Measurements from ENCODE around the gene RAB8B. TPM values are rescaled to one million over a fixed set of nuclear protein-coding genes. Genes with fewer than 3 reads are reported as not detected.

The RAB8B gene
- total RNA-seq, 2 donors from 2014 or later: 46.8 to 51.8 TPM

DNA sequence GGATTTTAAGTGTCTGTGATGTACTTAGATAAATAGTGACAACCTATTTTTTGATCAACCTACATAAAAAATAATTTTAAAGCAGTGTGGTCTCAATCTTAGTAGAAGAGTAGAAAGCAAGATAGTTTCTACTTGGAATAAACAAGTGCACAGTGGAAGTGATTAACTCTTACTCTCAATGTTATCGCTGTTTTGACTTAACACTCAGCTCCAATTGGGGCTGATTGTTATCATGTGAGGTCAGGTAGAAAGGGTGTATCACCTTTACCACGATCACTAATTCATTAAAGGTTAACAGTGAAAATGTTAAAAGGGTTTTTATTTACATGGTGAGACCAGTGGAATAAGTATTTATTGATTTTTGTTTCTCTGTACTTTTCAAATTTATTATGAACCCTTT lies 65.6 kb downstream of the RAB8B start:
- intact Hi-C loops (cut with DNase I): no loop called here
- no peak for DNase-seq (ENCODE audit: low spot score)

- DNase-seq (ENCODE audit: low spot score): no peak
- intact Hi-C loops (cut with DNase I): no loop called here
Measured at GRCh38 chr15:63255489-63255990, 66.1 kb downstream of the RAB8B start.

DNA sequence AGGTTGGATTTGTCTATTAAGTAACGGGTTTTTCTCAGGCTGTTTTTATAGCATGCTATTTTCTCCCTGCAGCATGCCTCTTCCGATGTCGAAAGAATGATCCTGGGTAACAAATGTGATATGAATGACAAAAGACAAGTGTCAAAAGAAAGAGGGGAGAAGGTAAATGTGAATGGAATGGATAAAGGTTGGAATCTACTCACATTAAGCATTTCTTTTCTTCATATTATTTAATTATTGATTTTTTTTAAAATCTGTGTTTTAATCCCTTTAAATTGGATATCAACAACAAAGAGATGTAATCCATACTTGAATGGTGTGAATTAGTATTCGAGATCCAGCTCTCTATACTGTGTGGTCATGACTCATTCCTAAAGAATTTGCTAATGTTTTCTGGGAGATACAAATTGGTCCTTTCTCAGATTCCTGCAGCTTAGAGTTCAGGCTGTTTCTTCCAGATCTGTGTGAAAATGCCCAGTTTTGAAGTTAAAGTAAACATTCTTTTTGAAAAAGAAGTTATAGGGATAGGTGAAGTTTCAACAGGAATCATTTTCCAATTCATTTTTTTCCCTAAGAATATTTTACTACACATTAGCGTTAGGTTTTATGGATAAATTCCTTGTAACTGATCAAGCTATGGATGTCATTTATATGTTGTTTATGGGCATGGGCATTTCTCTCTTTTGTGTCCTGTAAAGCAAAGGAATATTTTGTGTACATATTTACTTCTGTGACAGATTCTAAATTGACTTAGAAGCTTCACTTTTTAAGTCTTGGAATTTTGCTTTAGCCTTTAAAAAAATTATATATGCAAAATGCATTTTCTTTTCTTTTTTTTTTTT lies 67.2 kb downstream of the RAB8B start:
- intact Hi-C loops (cut with DNase I): no loop called here
- no peak for DNase-seq (ENCODE audit: low spot score)

GRCh38 chr15:63258658-63259057 lies 69.3 kb downstream of the RAB8B start:
- no peak for DNase-seq (ENCODE audit: low spot score)
- intact Hi-C loops (cut with DNase I): no loop called here

DNA sequence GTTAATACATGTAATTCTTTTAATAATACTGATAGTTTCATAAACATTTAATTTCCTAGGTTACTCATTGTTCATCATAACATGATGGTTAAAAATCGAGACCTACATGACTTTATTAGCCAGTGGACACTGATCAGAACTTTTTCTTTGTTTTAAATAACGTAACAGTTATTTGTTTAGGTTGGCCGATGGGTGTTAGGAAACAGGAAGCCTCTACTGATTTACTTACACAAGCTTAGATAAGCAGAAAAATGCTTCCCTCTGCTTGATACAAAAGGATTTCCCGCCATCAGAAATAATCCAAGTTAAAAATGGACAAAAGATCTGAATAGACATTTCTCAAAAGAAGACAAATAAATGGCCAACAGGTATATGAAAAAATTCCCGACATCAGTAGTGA lies 71.4 kb downstream of the RAB8B start:
- intact Hi-C loops (cut with DNase I): loop anchor here in 1 of 2 donors (10.0 kb wide), 1 partner anchor 96 kb away; no protein-coding TSS in a partner anchor
- no peak for DNase-seq (ENCODE audit: low spot score)

DNA sequence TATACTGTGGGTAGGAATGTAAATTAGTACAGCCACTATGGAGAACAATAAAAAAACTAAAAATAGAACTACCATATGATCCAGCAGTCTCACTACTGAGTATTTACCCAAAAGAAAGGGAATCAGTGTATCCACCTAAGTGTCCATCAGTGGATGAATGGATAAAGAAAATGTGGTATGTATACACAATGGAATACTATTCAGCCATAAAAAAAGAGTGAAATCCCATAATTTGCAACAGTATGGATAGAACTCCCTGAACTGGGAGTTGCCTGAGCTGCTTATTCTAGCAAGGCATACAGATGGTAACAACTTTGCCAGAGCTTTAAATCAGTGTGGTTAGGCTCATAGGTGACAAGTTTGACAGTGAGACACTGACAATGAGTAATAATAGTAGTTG lies 71.9 kb downstream of the RAB8B start:
- no peak for DNase-seq (ENCODE audit: low spot score)
- intact Hi-C loops (cut with DNase I): loop anchor here in 1 of 2 donors (10.0 kb wide), 1 partner anchor 97 kb away; no protein-coding TSS in a partner anchor

GRCh38 chr15:63263519-63263918 lies 74.1 kb downstream of the RAB8B start:
- no peak for DNase-seq (ENCODE audit: low spot score)
- intact Hi-C loops (cut with DNase I): loop anchor here in 1 of 2 donors (10.0 kb wide), 1 partner anchor 99 kb away; no protein-coding TSS in a partner anchor

- no peak for DNase-seq (ENCODE audit: low spot score)
- intact Hi-C loops (cut with DNase I): loop anchor here in 1 of 2 donors (10.0 kb wide), 1 partner anchor 100 kb away; no protein-coding TSS in a partner anchor
Measured at GRCh38 chr15:63264688-63265293, 75.4 kb downstream of the RAB8B start.

DNA sequence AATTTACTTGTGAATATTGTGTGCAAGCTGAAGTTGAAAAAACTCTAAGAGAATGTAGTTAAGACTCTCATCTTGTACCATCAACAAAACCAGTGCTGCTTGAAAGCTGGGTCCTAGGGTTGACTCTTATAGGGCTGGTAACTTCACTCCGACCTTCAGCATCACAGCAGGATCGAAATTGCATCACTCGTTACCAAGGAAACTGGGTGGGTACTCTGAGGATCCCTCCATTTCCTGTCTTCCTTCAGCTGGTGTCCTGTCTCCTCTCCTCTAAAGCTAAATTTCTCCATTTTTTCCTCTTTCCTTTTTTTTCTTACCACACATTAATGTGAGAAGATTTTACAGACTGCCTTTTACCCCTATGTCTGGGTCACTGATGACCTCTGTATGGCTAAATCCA lies 85.0 kb downstream of the RAB8B start:
- intact Hi-C loops (cut with DNase I): no loop called here
- no peak for DNase-seq (ENCODE audit: low spot score)

GRCh38 chr15:63276342-63277037 lies 87.1 kb downstream of the RAB8B start:
- intact Hi-C loops (cut with DNase I): no loop called here
- no peak for DNase-seq (ENCODE audit: low spot score)

DNA sequence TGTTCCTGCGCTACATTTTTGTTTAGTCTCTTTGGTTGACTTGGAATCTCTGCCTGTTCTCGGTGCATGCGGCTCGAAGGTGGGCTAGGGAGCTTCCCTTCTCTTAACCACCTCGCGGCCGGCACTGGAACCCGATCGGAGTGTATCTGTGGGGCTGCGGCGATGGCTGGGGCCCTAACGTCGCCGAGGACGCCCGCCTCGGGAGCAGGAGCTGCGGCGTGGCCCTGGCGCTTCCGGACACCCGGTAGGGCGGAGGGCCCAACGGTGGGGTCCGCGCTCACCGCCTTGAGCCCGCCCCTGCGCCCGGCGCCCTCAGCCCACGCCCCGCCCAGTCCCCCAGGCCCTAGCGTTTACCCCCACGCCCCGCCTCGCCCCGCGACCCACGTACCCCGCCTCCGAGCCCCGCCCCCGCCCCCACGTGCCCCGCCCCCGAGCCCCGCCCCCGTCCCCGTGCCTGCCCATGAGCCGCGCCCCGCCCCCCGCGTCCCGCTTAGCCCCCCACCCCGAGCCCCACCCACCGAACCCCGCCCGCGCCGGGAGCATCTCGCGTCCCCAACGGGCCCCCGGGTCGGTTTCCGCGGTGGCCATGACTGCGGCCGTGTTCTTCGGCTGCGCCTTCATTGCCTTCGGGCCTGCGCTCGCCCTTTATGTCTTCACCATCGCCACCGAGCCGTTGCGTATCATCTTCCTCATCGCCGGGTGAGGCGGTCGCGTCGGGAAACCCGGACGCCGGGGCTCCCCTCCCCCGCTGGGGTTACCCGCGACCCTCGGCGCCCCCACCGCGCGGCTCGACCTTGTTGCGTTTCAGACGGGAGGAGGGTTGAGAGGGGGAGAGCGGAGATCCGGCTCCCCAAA lies 87.9 kb downstream of the RAB8B start, which contains the start of gene APH1B:
TSS of gene APH1B (plus strand) at position 568 of the 855 bp plus-strand sequence. CDS start at position 587, 19 bp downstream.
- intact Hi-C loops (cut with DNase I): no loop called here
- peak; percentile 92 for DNase-seq (ENCODE audit: low spot score)

DNA sequence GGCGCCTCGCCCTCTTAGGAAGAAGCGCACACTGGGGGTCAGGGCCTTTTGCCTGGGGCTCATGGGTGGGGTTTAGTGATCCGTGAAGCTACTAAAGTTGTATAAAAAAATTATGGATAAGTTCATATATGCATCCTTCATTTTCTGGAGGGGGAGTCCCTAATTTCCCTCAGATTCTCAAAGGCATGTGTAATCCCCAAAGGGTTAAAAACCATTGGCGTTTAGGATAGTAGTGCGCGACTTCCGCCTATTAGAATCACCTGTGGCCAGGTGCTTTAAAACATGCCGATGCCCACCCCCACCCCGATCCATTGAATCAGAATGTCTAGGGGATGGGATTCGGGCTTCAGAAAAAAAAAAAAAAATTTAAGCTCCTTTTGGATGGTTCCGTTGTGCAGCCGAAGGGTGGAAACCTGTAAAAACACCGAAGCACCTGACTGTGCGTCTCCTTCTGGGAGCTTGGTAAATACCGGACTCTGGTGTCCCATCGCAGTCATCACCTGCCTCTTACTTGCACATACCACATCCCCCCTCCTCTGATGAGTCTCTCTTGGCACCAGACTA lies 88.6 kb downstream of the RAB8B start:
- intact Hi-C loops (cut with DNase I): no loop called here
- DNase-seq (ENCODE audit: low spot score): no peak

DNA sequence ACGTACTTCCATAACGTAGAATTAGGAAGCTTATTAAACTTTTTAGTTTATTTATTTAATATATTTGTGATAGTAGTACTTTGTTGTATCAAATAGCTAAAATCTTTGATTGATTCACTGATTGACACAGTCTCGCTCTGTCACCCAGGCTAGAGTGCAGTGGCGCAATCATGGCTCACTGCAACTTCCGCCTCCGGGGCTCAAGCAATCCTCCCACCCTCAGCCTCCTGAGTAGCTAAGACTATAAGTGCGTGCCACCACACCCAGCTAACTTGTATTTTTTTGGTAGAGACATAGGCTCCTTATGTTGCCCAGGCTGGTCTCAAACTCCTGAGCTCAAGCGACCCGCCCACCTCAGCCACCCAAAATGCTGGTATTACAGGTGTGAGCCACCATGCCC lies 93.7 kb downstream of the RAB8B start:
- peak; percentile 88 for DNase-seq (ENCODE audit: low spot score)
- intact Hi-C loops (cut with DNase I): no loop called here

DNA sequence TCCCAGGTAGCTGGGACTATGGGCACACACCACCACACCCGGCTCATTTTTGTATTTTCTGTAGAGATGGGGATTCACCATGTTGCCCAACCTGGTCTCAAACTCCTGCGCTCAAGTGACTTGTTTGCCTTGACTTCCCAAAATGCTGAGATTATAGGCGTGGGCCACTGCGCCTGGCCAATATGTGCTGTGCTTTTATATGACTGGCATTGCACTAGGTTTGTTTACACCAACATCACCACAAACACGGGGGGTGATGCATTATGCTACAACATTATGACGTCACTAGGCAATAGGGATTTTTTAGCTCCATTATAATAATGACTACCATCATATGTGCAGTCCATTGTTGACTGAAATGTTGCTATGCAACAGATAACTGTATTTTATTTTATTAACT lies 94.9 kb downstream of the RAB8B start:
- intact Hi-C loops (cut with DNase I): no loop called here

DNA sequence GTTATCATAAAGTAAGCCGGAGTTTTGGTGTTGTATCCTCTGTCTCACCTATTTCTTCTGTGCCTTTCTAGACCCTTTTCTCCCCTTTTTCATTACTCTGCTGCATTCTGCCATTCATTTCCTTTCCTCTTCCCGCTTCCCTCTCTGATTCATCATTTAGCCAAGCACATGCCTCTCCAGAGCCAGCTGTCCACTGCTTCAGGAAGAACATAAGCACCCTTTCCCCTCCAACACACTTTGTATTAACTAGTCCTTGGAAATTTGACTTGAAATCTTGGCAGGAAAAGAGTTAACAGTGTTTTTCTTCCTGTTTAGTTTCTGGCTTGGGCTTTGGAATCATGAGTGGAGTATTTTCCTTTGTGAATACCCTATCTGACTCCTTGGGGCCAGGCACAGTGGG lies 97.7 kb downstream of the RAB8B start:
- intact Hi-C loops (cut with DNase I): no loop called here
- no peak for DNase-seq (ENCODE audit: low spot score)

More for the DNA sequence above, 94.9 kb downstream of the RAB8B start:
- no peak for DNase-seq (ENCODE audit: low spot score)

DNA sequence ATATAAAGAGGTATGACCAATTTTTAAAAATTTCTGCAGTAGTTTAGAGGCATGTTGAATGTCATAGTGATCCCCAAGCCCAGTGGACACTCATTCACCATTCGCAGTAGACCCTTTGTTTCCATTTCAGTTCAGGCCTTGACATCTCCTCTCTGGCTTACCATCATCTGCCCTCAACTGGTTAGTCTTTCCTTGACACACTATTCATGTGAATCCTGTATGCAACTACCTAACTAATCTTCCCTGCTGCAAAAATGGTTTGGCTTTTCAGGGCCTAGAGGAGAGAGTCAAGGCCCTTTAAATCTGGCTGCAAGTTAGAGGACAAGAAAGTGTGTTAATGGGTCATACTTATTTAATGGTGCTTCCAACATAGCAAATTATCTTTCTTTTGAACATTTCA lies 98.9 kb downstream of the RAB8B start:
- intact Hi-C loops (cut with DNase I): loop anchor here in 1 of 2 donors (2.0 kb wide), 1 partner anchor 114 kb away; no protein-coding TSS in a partner anchor

GRCh38 chr15:63288778-63289378 lies 99.5 kb downstream of the RAB8B start:
- DNase-seq (ENCODE audit: low spot score): no peak
- intact Hi-C loops (cut with DNase I): loop anchor here in 1 of 2 donors (2.0 kb wide), 1 partner anchor 114 kb away; no protein-coding TSS in a partner anchor

More for the DNA sequence above, 98.9 kb downstream of the RAB8B start:
- DNase-seq (ENCODE audit: low spot score): no peak

DNA sequence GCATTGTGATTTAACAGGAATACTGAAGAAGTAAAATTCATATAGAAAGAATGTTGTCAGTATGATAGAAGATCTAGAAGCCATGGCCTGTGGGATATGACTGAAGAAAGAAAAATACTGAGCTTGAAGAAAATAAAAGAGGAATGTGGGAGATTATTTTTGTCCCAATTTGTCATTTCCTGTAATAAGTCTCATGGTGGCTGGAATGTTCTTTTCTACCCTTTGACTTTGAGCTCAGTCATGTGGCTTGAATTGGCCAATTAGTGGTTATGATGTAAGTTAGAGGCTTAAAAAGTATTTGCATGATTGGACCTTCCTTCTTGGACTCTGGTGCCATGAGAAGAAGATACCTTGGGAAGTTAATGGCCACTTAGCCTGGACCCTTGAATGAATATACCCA lies 102.1 kb downstream of the RAB8B start:
- DNase-seq (ENCODE audit: low spot score): no peak
- intact Hi-C loops (cut with DNase I): loop anchor here in 1 of 2 donors (5.0 kb wide), 1 partner anchor 111 kb away; no protein-coding TSS in a partner anchor
